SK-N-SH treated with all-trans-retinoic acid at 6 μM for 48 hours (cell line): ENCODE data around the gene KCNT1.

ENCODE experiments used
- ATAC-seq: fragments of 200-7000 bp; cut with Tn5 transposase; 3 replicates; pipeline ENCODE4 v1.9.1; 2020; ENCODE audit warnings: mild to moderate bottlenecking, moderate library complexity
- ARNTL ChIP-seq: fragments of 450-650 bp; formaldehyde crosslinking; IDR thresholded peaks from 2 replicates; pipeline ENCODE4 v1.5.0; 2020; ENCODE audit warnings: low read depth, mild to moderate bottlenecking, moderate library complexity, borderline replicate concordance
- BACH2 ChIP-seq: fragments of 250-450 bp; sonication (Bioruptor Pico); IDR thresholded peaks from 2 replicates; pipeline ENCODE4 v1.9.0; 2021; ENCODE audit warnings: mild to moderate bottlenecking, borderline replicate concordance
- CREB5 ChIP-seq: fragments of 250-450 bp; sonication (Bioruptor Pico); IDR thresholded peaks from 2 replicates; pipeline ENCODE4 v1.5.1; 2020; ENCODE audit warnings: low read depth, mild to moderate bottlenecking, moderate library complexity
- CSDC2 ChIP-seq: fragments of 250-450 bp; sonication (Bioruptor Pico); IDR thresholded peaks from 2 replicates; pipeline ENCODE4 v1.5.0; 2020; ENCODE audit warnings: mild to moderate bottlenecking, moderate library complexity
- CSRNP3 ChIP-seq: fragments of 250-450 bp; sonication (Bioruptor Pico); IDR thresholded peaks from 2 replicates; pipeline ENCODE4 v1.5.1; 2021; ENCODE audit warnings: mild to moderate bottlenecking, moderate library complexity
- ESRRG ChIP-seq: fragments of 250-450 bp; sonication (Bioruptor Pico); IDR thresholded peaks from 2 replicates; pipeline ENCODE4 v1.6.1; 2021; ENCODE audit warnings: mild to moderate bottlenecking
- GLIS3 ChIP-seq: fragments of 250-450 bp; sonication (Bioruptor Pico); IDR thresholded peaks from 2 replicates; pipeline ENCODE4 v1.5.0; 2020; ENCODE audit warnings: mild to moderate bottlenecking, moderate library complexity
- ISL1 ChIP-seq: fragments of 250-450 bp; sonication (Bioruptor Pico); IDR thresholded peaks from 2 replicates; pipeline ENCODE4 v2.1.2; 2022; ENCODE audit warnings: mild to moderate bottlenecking, moderate library complexity
- PATZ1 ChIP-seq: fragments of 250-450 bp; sonication (Bioruptor Pico); IDR thresholded peaks from 2 replicates; pipeline ENCODE4 v1.8.0; 2020; ENCODE audit warnings: mild to moderate bottlenecking, moderate library complexity, borderline replicate concordance
- POU6F1 ChIP-seq: fragments of 250-450 bp; sonication (Bioruptor Pico); IDR thresholded peaks from 2 replicates; pipeline ENCODE4 v1.8.0; 2021; ENCODE audit warnings: low read depth, mild to moderate bottlenecking, moderate library complexity, borderline replicate concordance
- PPARA ChIP-seq: fragments of 250-450 bp; sonication (Bioruptor Pico); IDR thresholded peaks from 2 replicates; pipeline ENCODE4 v1.5.0; 2020; ENCODE audit warnings: mild to moderate bottlenecking, borderline replicate concordance
- RARB ChIP-seq: fragments of 250-450 bp; sonication (Bioruptor Pico); IDR thresholded peaks from 2 replicates; pipeline ENCODE4 v1.8.0; 2021; ENCODE audit warnings: mild to moderate bottlenecking, moderate library complexity
- SNAI2 ChIP-seq: fragments of 250-450 bp; sonication (Bioruptor Pico); IDR thresholded peaks from 2 replicates; pipeline ENCODE4 v1.5.0; 2020; ENCODE audit warnings: mild to moderate bottlenecking, moderate library complexity
- TCF4 ChIP-seq: fragments of 250-450 bp; sonication (Bioruptor Pico); IDR thresholded peaks from 2 replicates; pipeline ENCODE4 v1.8.0; 2021; ENCODE audit warnings: mild to moderate bottlenecking, moderate library complexity, borderline replicate concordance
- TSHZ2 ChIP-seq: fragments of 250-450 bp; sonication (Bioruptor Pico); IDR thresholded peaks from 2 replicates; pipeline ENCODE4 v1.5.0; 2020; ENCODE audit warnings: mild to moderate bottlenecking, moderate library complexity
- ZC3H10 ChIP-seq: fragments of 250-450 bp; sonication (Bioruptor Pico); IDR thresholded peaks from 2 replicates; pipeline ENCODE4 v1.5.1; 2021; ENCODE audit warnings: mild to moderate bottlenecking, moderate library complexity
- ZFP30 ChIP-seq: fragments of 450-650 bp; formaldehyde crosslinking; IDR thresholded peaks from 2 replicates; pipeline ENCODE4 v1.5.0; 2022; ENCODE audit warnings: mild to moderate bottlenecking, moderate library complexity
- ZNF565 ChIP-seq: fragments of 450-650 bp; formaldehyde crosslinking; conservative IDR thresholded peaks from 2 replicates; pipeline ENCODE4 v1.5.0; 2020; ENCODE audit warnings: low read depth, mild to moderate bottlenecking, moderate library complexity
- ZNF8 ChIP-seq: fragments of 450-650 bp; formaldehyde crosslinking; IDR thresholded peaks from 2 replicates; pipeline ENCODE4 v1.5.0; 2020; ENCODE audit warnings: mild to moderate bottlenecking, moderate library complexity

Gene KCNT1

GRCh38 chr9:135749171-135750045 lies 47.4 kb downstream of the KCNT1 start:
- TF ChIP-seq PATZ1 (CRISPR knock-in tag) = no peak
- no peak for TF ChIP-seq ZNF565
- ATAC-seq = no peak

GRCh38 chr9:135750786-135751185 lies 48.8 kb downstream of the KCNT1 start:
- TF ChIP-seq PATZ1 (CRISPR knock-in tag) = no peak
- TF ChIP-seq SNAI2 (CRISPR knock-in tag) = no peak
- no peak for TF ChIP-seq ESRRG (CRISPR knock-in tag)
- no peak for TF ChIP-seq ZFP30 (CRISPR knock-in tag)
- no peak for TF ChIP-seq CSRNP3 (CRISPR knock-in tag)
- no peak for TF ChIP-seq POU6F1 (CRISPR knock-in tag)
- no peak for TF ChIP-seq ISL1 (CRISPR knock-in tag)
- TF ChIP-seq CREB5 (CRISPR knock-in tag) = no peak
- TF ChIP-seq ZNF565 = no peak
- no peak for TF ChIP-seq ZNF8 (CRISPR knock-in tag)
- TF ChIP-seq TCF4 (CRISPR knock-in tag) = no peak
- no peak for TF ChIP-seq CSDC2 (CRISPR knock-in tag)
- TF ChIP-seq GLIS3 (CRISPR knock-in tag) = no peak
- no peak for TF ChIP-seq TSHZ2 (CRISPR knock-in tag)
- TF ChIP-seq ZC3H10 = no peak
- no peak for TF ChIP-seq ARNTL
- TF ChIP-seq RARB = no peak
- ATAC-seq = no peak

GRCh38 chr9:135751501-135751900 lies 49.5 kb downstream of the KCNT1 start:
- ATAC-seq = no peak
- TF ChIP-seq PPARA (CRISPR knock-in tag) (no peak), POU6F1 (CRISPR knock-in tag) (no peak), ZC3H10 (no peak), ZNF8 (CRISPR knock-in tag) (no peak), SNAI2 (CRISPR knock-in tag) (no peak), BACH2 (CRISPR knock-in tag) (no peak), ZFP30 (CRISPR knock-in tag) (no peak), RARB (no peak)
- TF ChIP-seq, all 23 proteins: peak for 0
